GM19351 (cell line): Measurements from ENCODE around the gene PLA2G15.
A peak's percentile ranks its signal among the peaks of the same experiment; 100 is the strongest.

Experiments used
- ATAC-seq: cut with Tn5 transposase; IDR thresholded peaks from one replicate; pipeline ENCODE4 v1.9.1; 2021; ENCODE audit warnings: mild to moderate bottlenecking, moderate library complexity; ENCODE audit not compliant: unreplicated experiment

The PLA2G15 gene

DNA sequence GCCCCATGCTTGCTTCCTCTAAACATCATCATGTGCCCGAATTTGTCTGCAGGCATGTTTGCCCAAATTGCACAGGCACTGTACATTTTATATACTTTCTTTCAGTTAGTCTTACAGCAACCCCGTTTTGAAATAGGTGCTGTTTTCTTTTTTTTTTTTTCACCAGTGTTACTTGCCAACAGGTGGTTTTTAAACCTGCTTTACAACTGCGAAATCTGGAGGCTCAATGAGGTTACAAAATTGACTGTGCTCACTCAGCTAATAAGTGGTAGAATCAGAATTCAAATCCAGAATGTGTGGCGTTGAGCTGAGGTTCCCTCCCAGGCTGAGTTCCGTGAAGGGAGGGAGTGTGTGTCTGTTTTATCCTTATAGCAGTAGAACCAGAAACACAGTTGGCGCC lies 5.8 kb downstream of the PLA2G15 start:
- no peak for ATAC-seq

DNA sequence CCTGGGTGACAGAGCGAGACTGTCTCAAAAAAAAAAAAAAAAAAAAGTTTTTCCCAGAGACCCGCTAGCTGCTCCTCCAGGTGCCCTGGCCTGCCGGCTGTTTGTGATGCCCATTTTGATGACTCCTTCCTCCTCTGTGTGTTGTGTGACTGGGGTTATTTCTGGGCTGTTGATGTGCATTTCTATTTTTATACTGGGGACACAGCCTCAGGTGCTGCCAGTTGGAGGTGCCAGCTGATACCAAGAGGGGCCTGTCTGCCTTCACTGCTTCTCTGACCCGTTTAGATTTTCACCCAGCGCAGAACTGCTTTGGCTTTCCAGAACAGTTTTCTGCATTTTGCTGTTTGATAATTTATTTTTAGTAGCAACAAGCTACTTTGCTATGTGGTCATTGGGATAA lies 6.7 kb downstream of the PLA2G15 start:
- no peak for ATAC-seq

GRCh38 chr16:68252383-68252782 lies 7.2 kb downstream of the PLA2G15 start:
- ATAC-seq: no peak

GRCh38 chr16:68253721-68254120 lies 8.5 kb downstream of the PLA2G15 start:
- no peak for ATAC-seq

DNA sequence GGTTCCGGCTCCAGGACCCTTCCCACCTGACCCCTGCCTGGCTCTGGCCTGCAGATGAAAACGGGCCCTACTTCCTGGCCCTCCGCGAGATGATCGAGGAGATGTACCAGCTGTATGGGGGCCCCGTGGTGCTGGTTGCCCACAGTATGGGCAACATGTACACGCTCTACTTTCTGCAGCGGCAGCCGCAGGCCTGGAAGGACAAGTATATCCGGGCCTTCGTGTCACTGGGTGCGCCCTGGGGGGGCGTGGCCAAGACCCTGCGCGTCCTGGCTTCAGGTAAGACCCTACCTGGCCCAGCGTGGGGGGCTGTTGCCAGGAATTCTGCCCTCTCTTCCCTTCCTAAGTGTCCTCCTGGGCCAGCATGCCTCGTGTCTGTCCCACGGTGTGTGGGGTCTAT lies 10.5 kb downstream of the PLA2G15 start:
- ATAC-seq: no peak

DNA sequence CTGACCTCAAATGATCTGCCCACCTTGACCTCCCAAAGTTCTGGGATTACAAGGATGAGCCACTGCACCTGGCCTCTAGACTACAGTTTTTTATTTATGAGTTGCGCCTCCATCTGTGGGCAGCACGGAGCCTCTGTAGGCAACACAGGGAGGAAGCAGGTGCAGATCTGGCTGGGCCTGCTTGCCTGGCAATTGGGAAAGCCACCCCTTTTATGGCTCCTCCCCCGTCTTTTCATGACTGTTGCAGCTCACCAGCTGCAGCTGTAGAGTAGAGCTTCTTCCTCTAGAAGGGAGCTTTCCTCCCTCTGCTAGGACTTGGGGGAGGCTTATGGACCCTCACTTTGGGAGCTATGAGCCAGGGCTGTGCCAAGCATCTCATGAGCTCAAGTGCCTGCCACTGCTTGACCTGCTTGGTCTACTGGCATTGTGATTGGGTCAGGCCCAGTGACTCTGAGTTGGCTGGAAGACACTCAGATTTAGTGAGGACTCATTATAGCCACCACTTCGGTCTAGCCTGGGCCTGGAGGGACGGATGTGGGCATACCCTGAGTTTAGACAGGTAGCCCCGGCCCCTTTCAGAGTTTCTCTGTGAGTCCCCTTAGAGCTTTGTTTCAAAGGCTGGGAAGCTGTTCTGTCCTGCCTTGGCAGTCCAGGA lies 12.2 kb downstream of the PLA2G15 start:
- ATAC-seq: peak; percentile 54

DNA sequence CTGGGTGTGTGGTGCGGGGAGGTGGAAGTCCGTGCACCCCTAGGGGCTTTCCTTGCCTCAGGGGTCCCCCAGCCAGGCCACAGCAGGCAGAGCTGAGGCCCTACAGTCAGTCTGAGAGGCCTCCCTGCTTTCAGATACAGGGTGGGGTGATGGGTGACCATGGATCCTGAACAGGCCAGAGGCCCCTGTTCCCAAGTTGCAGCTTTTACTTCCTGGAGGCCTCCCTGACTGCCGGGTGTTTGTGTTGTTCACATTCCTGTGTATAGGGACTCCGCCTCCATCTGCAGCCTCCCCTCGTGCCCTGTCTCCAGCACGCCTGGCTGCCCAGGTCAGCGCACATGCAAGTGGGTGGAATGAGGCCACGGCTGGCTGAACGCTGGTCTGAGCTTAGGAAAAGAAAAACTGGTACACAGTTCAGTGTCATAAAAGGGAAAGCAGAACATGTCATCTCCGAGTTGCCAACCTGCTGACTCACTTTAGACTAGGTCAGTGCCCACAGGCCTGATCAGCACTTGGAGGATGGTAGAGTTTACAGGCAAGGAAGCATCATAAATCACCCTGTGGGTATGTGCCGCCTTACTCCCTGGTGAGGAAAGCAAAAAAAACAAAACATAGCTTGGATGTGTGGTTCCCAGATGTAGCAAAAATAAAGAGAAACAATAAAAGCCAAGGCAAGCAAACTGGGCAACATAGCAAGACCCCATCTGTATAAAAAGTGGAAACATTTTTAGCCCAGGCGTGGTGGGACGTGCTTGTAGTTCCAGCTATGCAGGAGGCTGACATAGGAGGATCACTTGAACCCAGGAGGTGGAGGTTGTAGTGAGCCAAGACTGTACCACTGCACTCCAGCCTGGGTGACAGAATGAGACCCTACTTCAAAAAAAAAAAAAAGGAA lies 13.0 kb downstream of the PLA2G15 start:
- no peak for ATAC-seq

DNA sequence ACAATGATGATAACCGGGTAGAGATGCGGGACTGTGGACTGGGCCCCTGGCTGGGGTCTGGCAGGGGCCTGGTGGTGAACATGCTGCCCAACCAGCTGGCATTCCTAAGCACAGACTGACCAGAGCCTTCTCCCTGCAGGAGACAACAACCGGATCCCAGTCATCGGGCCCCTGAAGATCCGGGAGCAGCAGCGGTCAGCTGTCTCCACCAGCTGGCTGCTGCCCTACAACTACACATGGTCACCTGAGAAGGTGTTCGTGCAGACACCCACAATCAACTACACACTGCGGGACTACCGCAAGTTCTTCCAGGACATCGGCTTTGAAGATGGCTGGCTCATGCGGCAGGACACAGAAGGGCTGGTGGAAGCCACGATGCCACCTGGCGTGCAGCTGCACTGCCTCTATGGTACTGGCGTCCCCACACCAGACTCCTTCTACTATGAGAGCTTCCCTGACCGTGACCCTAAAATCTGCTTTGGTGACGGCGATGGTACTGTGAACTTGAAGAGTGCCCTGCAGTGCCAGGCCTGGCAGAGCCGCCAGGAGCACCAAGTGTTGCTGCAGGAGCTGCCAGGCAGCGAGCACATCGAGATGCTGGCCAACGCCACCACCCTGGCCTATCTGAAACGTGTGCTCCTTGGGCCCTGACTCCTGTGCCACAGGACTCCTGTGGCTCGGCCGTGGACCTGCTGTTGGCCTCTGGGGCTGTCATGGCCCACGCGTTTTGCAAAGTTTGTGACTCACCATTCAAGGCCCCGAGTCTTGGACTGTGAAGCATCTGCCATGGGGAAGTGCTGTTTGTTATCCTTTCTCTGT lies 14.0 kb downstream of the PLA2G15 start:
- no peak for ATAC-seq

GRCh38 chr16:68263559-68264127 lies 18.5 kb downstream of the PLA2G15 start:
- ATAC-seq: no peak

DNA sequence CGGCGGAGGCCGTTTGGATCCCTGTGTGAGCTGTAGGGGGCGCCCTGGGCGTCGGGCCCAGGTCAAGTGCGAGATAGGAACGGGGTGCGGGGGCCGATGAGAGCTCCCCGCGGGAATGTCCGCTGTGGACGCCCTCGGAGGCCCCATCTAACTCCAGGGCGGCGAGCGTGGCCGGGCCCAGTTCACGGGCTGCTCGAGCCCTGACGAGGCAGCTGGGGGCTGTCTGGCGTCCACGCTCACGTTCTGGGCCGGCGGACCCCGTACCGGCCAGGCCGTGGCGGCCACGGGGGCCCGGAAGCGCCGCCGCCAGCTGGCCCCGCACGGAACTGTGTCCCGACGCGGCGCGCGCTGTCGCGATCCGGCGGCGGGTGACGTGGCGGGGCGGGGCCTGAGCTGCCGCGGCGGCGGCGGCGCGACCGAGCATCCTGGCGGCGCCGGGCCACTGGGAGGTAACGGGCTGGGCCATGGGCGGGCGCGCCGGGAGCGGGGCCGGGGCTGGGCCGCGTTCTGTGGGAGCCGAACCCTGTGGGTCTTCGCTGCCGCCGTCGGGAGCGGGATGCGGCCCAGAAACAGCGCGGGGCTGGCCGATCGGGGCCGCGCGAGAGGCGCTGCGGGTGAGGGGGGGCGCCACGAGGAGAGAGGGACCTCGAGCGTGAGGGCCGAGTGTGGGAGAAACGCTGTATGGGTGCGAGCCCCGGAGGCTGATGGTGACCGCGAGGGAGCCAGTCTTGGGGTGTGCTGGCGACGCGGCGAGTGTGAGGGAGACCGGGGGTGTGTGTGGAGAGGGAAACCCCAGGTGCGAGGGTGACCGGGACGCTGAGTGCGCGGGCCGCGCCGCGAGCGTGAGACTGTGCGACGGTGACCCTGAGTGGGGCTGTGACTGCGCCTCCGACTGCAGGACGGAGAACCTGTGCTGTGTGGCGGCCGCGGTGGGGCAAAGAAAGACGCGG lies 19.2 kb downstream of the PLA2G15 start, which contains the start of gene SLC7A6:
SLC7A6 (plus strand) TSS at position 399 of the 950 bp plus-strand sequence. CDS start 10,201 bp downstream, outside the sequence.
- ATAC-seq: peak; percentile 67

DNA sequence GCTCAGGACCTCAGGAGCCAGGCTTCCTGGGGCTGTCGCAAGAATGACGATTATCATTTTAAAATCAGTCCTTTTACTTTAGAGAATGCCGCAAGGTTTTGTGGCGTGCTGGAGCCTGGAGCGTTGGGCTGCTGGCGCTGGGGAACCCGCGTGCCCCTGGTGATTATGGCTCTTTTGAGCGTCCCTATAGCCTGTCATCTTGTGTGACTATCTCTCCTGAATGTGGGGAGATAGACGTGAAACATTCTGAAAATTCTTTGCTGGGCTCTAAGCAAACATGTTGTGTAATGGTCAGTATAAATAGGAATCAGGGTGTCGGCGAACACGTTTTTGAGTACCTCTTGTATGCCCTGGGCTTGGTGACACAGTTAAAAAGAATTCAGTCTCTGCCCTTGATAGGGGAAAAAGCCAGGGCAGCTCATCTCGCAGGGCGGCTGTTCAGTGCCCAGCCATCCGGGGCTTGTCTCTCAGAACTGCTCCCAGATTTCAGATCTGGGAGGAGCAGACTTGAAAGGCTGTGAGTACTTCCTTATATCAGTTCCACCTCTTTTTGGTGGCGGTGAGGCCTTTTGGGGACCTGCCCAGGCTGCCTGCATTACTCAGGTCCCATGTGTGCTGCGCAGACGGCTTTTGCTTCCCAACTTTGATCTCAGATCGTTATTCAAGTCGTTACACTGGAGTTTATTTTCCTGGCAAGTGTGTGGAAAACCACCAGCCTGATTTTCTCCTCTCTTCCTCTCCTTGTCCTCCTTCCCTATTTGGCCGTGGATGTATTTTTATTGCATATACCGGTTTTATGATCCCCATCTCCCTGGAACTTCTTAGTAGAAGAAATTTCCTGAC lies 20.1 kb downstream of the PLA2G15 start:
- ATAC-seq: peak; percentile 4

- ATAC-seq: no peak
These were observed 22.6 kb downstream of the PLA2G15 start for GRCh38 chr16:68267612-68268405.

- no peak for ATAC-seq
These were observed 24.6 kb downstream of the PLA2G15 start for GRCh38 chr16:68269793-68270192.

- ATAC-seq: no peak
These were observed 25.2 kb downstream of the PLA2G15 start for GRCh38 chr16:68270353-68270752.

GRCh38 chr16:68272507-68273209 lies 27.5 kb downstream of the PLA2G15 start:
- no peak for ATAC-seq

DNA sequence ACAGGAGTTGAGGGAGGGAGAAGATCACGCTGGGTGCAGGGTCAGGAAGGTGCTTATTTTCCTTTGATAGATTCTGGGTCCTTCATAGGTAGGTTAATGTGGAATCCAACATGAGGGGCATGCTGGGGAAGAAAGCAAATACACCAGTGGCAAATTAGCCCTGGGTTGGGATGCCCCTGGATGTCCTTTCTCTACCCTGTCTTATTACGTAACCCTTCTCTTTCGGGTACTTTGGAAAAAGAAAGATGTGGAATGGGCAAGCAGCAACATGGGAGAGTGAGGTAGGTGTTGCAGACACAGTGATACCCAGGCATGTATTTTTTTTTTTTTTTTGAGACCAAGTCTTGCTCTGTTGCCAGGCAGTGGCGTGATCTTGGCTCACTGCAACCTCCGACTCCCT lies 28.3 kb downstream of the PLA2G15 start:
- no peak for ATAC-seq

GRCh38 chr16:68273896-68274295 lies 28.7 kb downstream of the PLA2G15 start:
- no peak for ATAC-seq

GRCh38 chr16:68274441-68274840 lies 29.3 kb downstream of the PLA2G15 start:
- ATAC-seq: no peak
